ENCODE results near the gene OR11H6.
"Not testable (repeated sequence)": the region's sequence is repeated elsewhere in the genome, so short reads cannot be mapped to it uniquely, and the experiment has no call there.

The OR11H6 gene

GRCh38 chr14:20198991-20199390 is 24.5 kb upstream of the OR11H6 start (continued):
- no peak for TF ChIP-seq ISL1 (CRISPR knock-in tag; IDR thresholded peaks at IDR 0.05)
- no peak for TF ChIP-seq POU6F1 (CRISPR knock-in tag; IDR thresholded peaks at IDR 0.05; ENCODE audit: borderline replicate concordance, low read depth)

- no peak for TF ChIP-seq TCF4 (CRISPR knock-in tag; IDR thresholded peaks at IDR 0.05; ENCODE audit: borderline replicate concordance)
- TF ChIP-seq OSR1 (CRISPR knock-in tag; IDR thresholded peaks at IDR 0.05), result no peak
- TF ChIP-seq ZNF8 (CRISPR knock-in tag; IDR thresholded peaks at IDR 0.05), result no peak
- no peak for TF ChIP-seq SNAI2 (CRISPR knock-in tag; IDR thresholded peaks at IDR 0.05)
- TF ChIP-seq ZFP3 (CRISPR knock-in tag; IDR thresholded peaks at IDR 0.05), result no peak
- no peak for TF ChIP-seq CREB5 (CRISPR knock-in tag; IDR thresholded peaks at IDR 0.05; ENCODE audit: low read depth)
- no peak for TF ChIP-seq PATZ1 (CRISPR knock-in tag; IDR thresholded peaks at IDR 0.05; ENCODE audit: borderline replicate concordance)
- no peak for TF ChIP-seq ZC3H10 (CRISPR knock-in tag; IDR thresholded peaks at IDR 0.05)
- TF ChIP-seq RARB (CRISPR knock-in tag; IDR thresholded peaks at IDR 0.05), result no peak
- TF ChIP-seq ZNF70 (CRISPR knock-in tag; IDR thresholded peaks at IDR 0.05), result no peak
- no peak for TF ChIP-seq PPARA (CRISPR knock-in tag; IDR thresholded peaks at IDR 0.05; ENCODE audit: borderline replicate concordance)
- no peak for TF ChIP-seq ARNTL (CRISPR knock-in tag; IDR thresholded peaks at IDR 0.05; ENCODE audit: borderline replicate concordance, low read depth)
- TF ChIP-seq POU6F1 (CRISPR knock-in tag; IDR thresholded peaks at IDR 0.05; ENCODE audit: borderline replicate concordance, low read depth), result no peak
- TF ChIP-seq GLIS3 (CRISPR knock-in tag; IDR thresholded peaks at IDR 0.05), result no peak
- no peak for TF ChIP-seq BACH2 (CRISPR knock-in tag; IDR thresholded peaks at IDR 0.05; ENCODE audit: borderline replicate concordance)
- TF ChIP-seq CSRNP3 (CRISPR knock-in tag; IDR thresholded peaks at IDR 0.05), result no peak
- TF ChIP-seq ISL1 (CRISPR knock-in tag; IDR thresholded peaks at IDR 0.05), result no peak
- no peak for TF ChIP-seq ESRRG (CRISPR knock-in tag; IDR thresholded peaks at IDR 0.05)
- no peak for TF ChIP-seq CSDC2 (CRISPR knock-in tag; IDR thresholded peaks at IDR 0.05)
- TF ChIP-seq ZNF565 (CRISPR knock-in tag; conservative IDR thresholded peaks at IDR 0.05; ENCODE audit: low read depth), result no peak
- no peak for ATAC-seq
These were observed 18.8 kb upstream of the OR11H6 start for GRCh38 chr14:20204721-20205120.

GRCh38 chr14:20209595-20209994 is 13.9 kb upstream of the OR11H6 start:
- no peak for ATAC-seq
- TF ChIP-seq CSDC2 (CRISPR knock-in tag; IDR thresholded peaks at IDR 0.05) (no peak), PPARA (CRISPR knock-in tag; IDR thresholded peaks at IDR 0.05; ENCODE audit: borderline replicate concordance) (no peak), CREB5 (CRISPR knock-in tag; IDR thresholded peaks at IDR 0.05; ENCODE audit: low read depth) (no peak), TSHZ2 (CRISPR knock-in tag; IDR thresholded peaks at IDR 0.05) (no peak), TCF4 (CRISPR knock-in tag; IDR thresholded peaks at IDR 0.05; ENCODE audit: borderline replicate concordance) (no peak), ZC3H10 (CRISPR knock-in tag; IDR thresholded peaks at IDR 0.05) (no peak), ARNTL (CRISPR knock-in tag; IDR thresholded peaks at IDR 0.05; ENCODE audit: borderline replicate concordance, low read depth) (no peak), TOX (CRISPR knock-in tag; IDR thresholded peaks at IDR 0.05; ENCODE audit: borderline replicate concordance) (no peak), ZNF8 (CRISPR knock-in tag; IDR thresholded peaks at IDR 0.05) (no peak), GLIS3 (CRISPR knock-in tag; IDR thresholded peaks at IDR 0.05) (no peak), PATZ1 (CRISPR knock-in tag; IDR thresholded peaks at IDR 0.05; ENCODE audit: borderline replicate concordance) (no peak), ZNF565 (CRISPR knock-in tag; conservative IDR thresholded peaks at IDR 0.05; ENCODE audit: low read depth) (no peak), BACH2 (CRISPR knock-in tag; IDR thresholded peaks at IDR 0.05; ENCODE audit: borderline replicate concordance) (no peak), ZFP3 (CRISPR knock-in tag; IDR thresholded peaks at IDR 0.05) (no peak), ISL1 (CRISPR knock-in tag; IDR thresholded peaks at IDR 0.05) (no peak)

- not testable (repeated sequence) for ATAC-seq
These were observed 11.1 kb upstream of the OR11H6 start for GRCh38 chr14:20212406-20212805.
